ENCODE data around the gene NT5DC1. TPM values are rescaled to one million over a fixed set of nuclear protein-coding genes. Genes with fewer than 3 reads are reported as not detected.

NT5DC1 gene
- polyA plus RNA-seq, 1 donor from 2014 or later: 1.3 TPM

- no peak overlapping the region for H3K9ac ChIP-seq (ENCODE audit: low read length)
- no peaks in the 10 kb centered on the region for H3K9me3 ChIP-seq (ENCODE audit: low read length)
- no peak overlapping the region for H3K4me3 ChIP-seq (ENCODE audit: low read length)
- no peak overlapping the region for H2AFZ ChIP-seq (ENCODE audit: low read depth, low read length)
- no peak overlapping the region for H3K4me2 ChIP-seq (ENCODE audit: low read length)
- TF ChIP-seq MXI1 (conservative IDR thresholded peaks at IDR 0.05; ENCODE audit: poor library complexity, severe bottlenecking) (no peak), SMC3 (conservative IDR thresholded peaks at IDR 0.05; ENCODE audit: poor library complexity) (no peak), RAD21 (conservative IDR thresholded peaks at IDR 0.05) (no peak), POLR2AphosphoS5 (IDR thresholded peaks at IDR 0.05) (no peak), CTCF (IDR thresholded peaks at IDR 0.05; ENCODE audit: poor library complexity, severe bottlenecking) (no peak), EP300 (conservative IDR thresholded peaks at IDR 0.05; ENCODE audit: poor library complexity, severe bottlenecking) (no peak), EZH2 (IDR thresholded peaks at IDR 0.05; ENCODE audit: borderline replicate concordance, insufficient read depth, low read length, poor library complexity, severe bottlenecking) (no peak), REST (IDR thresholded peaks at IDR 0.05; ENCODE audit: borderline replicate concordance) (no peak), TAF1 (IDR thresholded peaks at IDR 0.05; ENCODE audit: low read depth) (no peak)
- H3K9me2 ChIP-seq (ENCODE audit: insufficient read depth, low read length): no peaks in the 10 kb centered on the region
- H4K20me1 ChIP-seq (ENCODE audit: insufficient read depth): no peaks in the 10 kb centered on the region
- peaks cover 37% of the 10 kb centered on the region for H3K79me2 ChIP-seq (replicated peaks; ENCODE audit: insufficient read depth, low read length)
- peaks cover 3% of the 10 kb centered on the region for H3F3A ChIP-seq (ENCODE audit: insufficient read depth, low read length, poor library complexity, severe bottlenecking)
- H3K27me3 ChIP-seq (ENCODE audit: insufficient read depth, low read depth, low read length): no peaks in the 10 kb centered on the region
- no peak overlapping the region for H3K27ac ChIP-seq (ENCODE audit: low read length)
- H3K36me3 ChIP-seq (ENCODE audit: insufficient read depth, low read length): no peaks in the 10 kb centered on the region
Observed at GRCh38 chr6:116258520-116258919, 157.9 kb downstream of the NT5DC1 start.

GRCh38 chr6:116263353-116263752, 162.7 kb downstream of the NT5DC1 start:
- H4K20me1 ChIP-seq (ENCODE audit: insufficient read depth): no peaks in the 10 kb centered on the region
- H3K36me3 ChIP-seq (ENCODE audit: insufficient read depth, low read length): no peaks in the 10 kb centered on the region
- H3K4me3 ChIP-seq (ENCODE audit: low read length): no peak overlapping the region
- H3K9me2 ChIP-seq (ENCODE audit: insufficient read depth, low read length): no peaks in the 10 kb centered on the region
- H2AFZ ChIP-seq (ENCODE audit: low read depth, low read length): no peak overlapping the region
- no peak overlapping the region for H3K27ac ChIP-seq (ENCODE audit: low read length)
- no peak overlapping the region for H3K9ac ChIP-seq (ENCODE audit: low read length)
- no peak overlapping the region for H3K4me2 ChIP-seq (ENCODE audit: low read length)
- TF ChIP-seq REST (IDR thresholded peaks at IDR 0.05; ENCODE audit: borderline replicate concordance): no peak
- no peak for TF ChIP-seq SMC3 (conservative IDR thresholded peaks at IDR 0.05; ENCODE audit: poor library complexity)
- no peak for TF ChIP-seq EZH2 (IDR thresholded peaks at IDR 0.05; ENCODE audit: borderline replicate concordance, insufficient read depth, low read length, poor library complexity, severe bottlenecking)
- no peak for TF ChIP-seq EP300 (conservative IDR thresholded peaks at IDR 0.05; ENCODE audit: poor library complexity, severe bottlenecking)
- no peak for TF ChIP-seq MXI1 (conservative IDR thresholded peaks at IDR 0.05; ENCODE audit: poor library complexity, severe bottlenecking)
- no peak for TF ChIP-seq RAD21 (conservative IDR thresholded peaks at IDR 0.05)
- TF ChIP-seq CTCF (IDR thresholded peaks at IDR 0.05; ENCODE audit: poor library complexity, severe bottlenecking): no peak
- H3K79me2 ChIP-seq (replicated peaks; ENCODE audit: insufficient read depth, low read length): peaks cover 14% of the 10 kb centered on the region
- H3F3A ChIP-seq (ENCODE audit: insufficient read depth, low read length, poor library complexity, severe bottlenecking): no peaks in the 10 kb centered on the region
- no peaks in the 10 kb centered on the region for H3K27me3 ChIP-seq (ENCODE audit: insufficient read depth, low read depth, low read length)
- H3K9me3 ChIP-seq (ENCODE audit: low read length): no peaks in the 10 kb centered on the region
